Smooth muscle cell (in vitro differentiated cells): Measurements from ENCODE around the gene PITPNM3. TPM values are rescaled to one million over a fixed set of nuclear protein-coding genes. Genes with fewer than 3 reads are reported as not detected.

Experiments
- DNase-seq: peaks from one replicate; lab custom pipeline; 2025; ENCODE audit not compliant: unreplicated experiment; lab: John Stamatoyannopoulos, UW
- H2AFZ ChIP-seq: fragments of 200-600 bp; sonication (generic); 2 replicates; pipeline ENCODE4 v1.6.0; 2016; ENCODE audit warnings: antibody characterized with exemption, low read depth, mild to moderate bottlenecking
- H3F3A ChIP-seq: fragments of 200-600 bp; sonication (generic); 2 replicates; pipeline ENCODE4 v1.6.0; 2017; ENCODE audit warnings: antibody characterized with exemption, low read depth
- H3K27ac ChIP-seq: fragments of 200-600 bp; sonication (generic); 2 replicates; pipeline ENCODE4 v1.5.1; 2016; ENCODE audit warnings: low read depth, mild to moderate bottlenecking
- H3K27me3 ChIP-seq: fragments of 200-600 bp; sonication (generic); 2 replicates; pipeline ENCODE4 v1.6.1; 2016; ENCODE audit warnings: low read depth, mild to moderate bottlenecking
- H3K36me3 ChIP-seq: fragments of 200-600 bp; sonication (generic); 2 replicates; pipeline ENCODE4 v1.5.1; 2016; ENCODE audit warnings: low read depth
- H3K4me1 ChIP-seq: fragments of 200-600 bp; sonication (generic); 2 replicates; pipeline ENCODE4 v1.5.1; 2016; ENCODE audit warnings: low read depth
- H3K4me2 ChIP-seq: fragments of 200-600 bp; sonication (generic); 2 replicates; pipeline ENCODE4 v1.6.0; 2016; ENCODE audit warnings: mild to moderate bottlenecking
- H3K4me3 ChIP-seq: fragments of 200-600 bp; sonication (generic); 2 replicates; pipeline ENCODE4 v1.5.1; 2016; ENCODE audit warnings: mild to moderate bottlenecking
- H3K79me2 ChIP-seq: fragments of 200-600 bp; sonication (generic); 2 replicates; pipeline ENCODE4 v1.6.0; 2016; ENCODE audit warnings: low read depth, mild to moderate bottlenecking
- H3K9ac ChIP-seq: fragments of 200-600 bp; sonication (generic); 2 replicates; pipeline ENCODE4 v1.6.0; 2016; ENCODE audit warnings: low read depth
- H3K9me3 ChIP-seq: fragments of 200-600 bp; sonication (generic); replicated peaks from 2 replicates; pipeline ENCODE4 v1.5.1; 2016; ENCODE audit warnings: low read depth
- H4K20me1 ChIP-seq: fragments of 200-600 bp; sonication (generic); 2 replicates; pipeline ENCODE4 v1.6.0; 2016; ENCODE audit warnings: low read depth
- WGBS: methylation state at CpG from one replicate; pipeline ENCODE4 v1.1.7; 2016; ENCODE audit warnings: low lambda C conversion rate; 5-methylcytosine and 5-hydroxymethylcytosine counted together
- polyA plus RNA-seq: library from polyadenylated mRNA; unstranded; fragments of >200 nt; fragmentation: Nextera tagmentation; extraction: Ambion mirVana; gene quantifications from 2 replicates; pipeline ENCODE4 v1.2.1, GENCODE V29; 2016
- total RNA-seq: library from RNA; depleted of rRNA; stranded (reverse); fragments of >200 nt; gene quantifications from 2 replicates; pipeline ENCODE4 v1.2.3, GENCODE V29; 2014
- TF ChIP-seq, protein P1 (sequence below): fragments of 200-600 bp; sonication (generic); IDR thresholded peaks from 2 replicates; pipeline ENCODE4 v1.5.1; 2017; ENCODE audit warnings: borderline replicate concordance, mild to moderate bottlenecking, antibody characterized with exemption; ENCODE audit not compliant: insufficient read depth, poor library complexity, severe bottlenecking

PITPNM3 gene
- total and polyA plus RNA-seq, 2 experiments from 2014 or later = 2.4 to 2.6 TPM

DNA sequence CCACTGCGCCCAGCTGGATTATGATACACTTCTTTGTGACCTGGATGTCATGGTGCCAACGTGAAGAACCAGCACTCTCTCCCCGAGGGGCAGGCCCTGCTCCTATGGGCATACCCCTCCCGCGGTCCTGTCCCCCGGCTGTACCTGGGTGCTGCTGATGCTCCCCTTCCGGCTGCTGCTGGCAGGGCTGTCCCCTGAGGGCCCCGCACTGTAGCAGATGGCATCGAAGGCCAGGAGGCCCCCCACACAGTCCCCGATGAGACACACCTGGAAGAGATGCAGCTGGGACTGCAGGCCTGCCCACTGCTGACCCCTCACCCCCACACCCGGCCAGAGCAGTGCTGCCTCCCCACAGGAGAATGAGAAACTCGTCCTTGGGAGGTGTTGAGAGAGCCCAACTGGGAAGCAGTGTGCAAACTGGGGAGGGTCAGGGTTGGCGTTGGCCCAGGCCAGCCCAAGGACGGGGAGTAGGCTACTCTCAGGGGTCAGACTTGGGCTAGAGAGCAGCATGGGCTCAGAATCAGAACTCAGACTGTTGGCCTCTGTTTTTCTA, 78.4 kb downstream of the PITPNM3 start:
- no peak for DNase-seq
- 97% methylated on average over 14 of the region's 14 CpGs for WGBS

DNA sequence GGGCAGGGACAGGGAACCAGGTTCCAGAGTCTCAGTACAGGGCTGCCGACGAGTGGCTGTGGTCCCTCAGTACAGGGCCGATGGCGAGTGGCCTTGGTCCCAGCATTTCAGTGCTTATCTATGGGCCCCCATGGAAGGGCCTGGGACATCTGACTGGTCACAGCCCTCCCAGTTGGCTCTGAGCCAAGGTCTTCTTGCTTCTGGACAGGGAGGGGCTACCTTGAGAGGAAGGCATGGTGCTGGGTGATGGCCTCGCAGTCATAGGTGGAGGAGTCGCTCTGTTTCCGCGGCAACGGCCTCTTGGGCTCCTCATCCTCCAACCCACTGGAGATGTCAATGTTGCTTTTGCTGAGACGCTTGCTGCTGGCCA, 79.6 kb downstream of the PITPNM3 start:
- H4K20me1 ChIP-seq = no peaks in the 10 kb centered on the region
- no peaks in the 10 kb centered on the region for H3K9me3 ChIP-seq
- H2AFZ ChIP-seq = no peak overlapping the region
- 91% methylated on average over 10 of the region's 10 CpGs for WGBS
- H3F3A ChIP-seq = peaks cover 9% of the 10 kb centered on the region
- H3K4me1 ChIP-seq = peaks cover 35% of the 10 kb centered on the region
- TF ChIP-seq, protein P1, sequence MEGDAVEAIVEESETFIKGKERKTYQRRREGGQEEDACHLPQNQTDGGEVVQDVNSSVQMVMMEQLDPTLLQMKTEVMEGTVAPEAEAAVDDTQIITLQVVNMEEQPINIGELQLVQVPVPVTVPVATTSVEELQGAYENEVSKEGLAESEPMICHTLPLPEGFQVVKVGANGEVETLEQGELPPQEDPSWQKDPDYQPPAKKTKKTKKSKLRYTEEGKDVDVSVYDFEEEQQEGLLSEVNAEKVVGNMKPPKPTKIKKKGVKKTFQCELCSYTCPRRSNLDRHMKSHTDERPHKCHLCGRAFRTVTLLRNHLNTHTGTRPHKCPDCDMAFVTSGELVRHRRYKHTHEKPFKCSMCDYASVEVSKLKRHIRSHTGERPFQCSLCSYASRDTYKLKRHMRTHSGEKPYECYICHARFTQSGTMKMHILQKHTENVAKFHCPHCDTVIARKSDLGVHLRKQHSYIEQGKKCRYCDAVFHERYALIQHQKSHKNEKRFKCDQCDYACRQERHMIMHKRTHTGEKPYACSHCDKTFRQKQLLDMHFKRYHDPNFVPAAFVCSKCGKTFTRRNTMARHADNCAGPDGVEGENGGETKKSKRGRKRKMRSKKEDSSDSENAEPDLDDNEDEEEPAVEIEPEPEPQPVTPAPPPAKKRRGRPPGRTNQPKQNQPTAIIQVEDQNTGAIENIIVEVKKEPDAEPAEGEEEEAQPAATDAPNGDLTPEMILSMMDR = no peak
- H3K36me3 ChIP-seq = no peaks in the 10 kb centered on the region
- no peaks in the 10 kb centered on the region for H3K79me2 ChIP-seq
- no peak overlapping the region for H3K4me3 ChIP-seq
- H3K4me2 ChIP-seq = no peak overlapping the region
- H3K27me3 ChIP-seq = no peaks in the 10 kb centered on the region
- no peak overlapping the region for H3K9ac ChIP-seq
- DNase-seq = no peak
- no peak overlapping the region for H3K27ac ChIP-seq

More for the DNA sequence above, 78.4 kb downstream of the PITPNM3 start:
- Histone ChIP-seq H3F3A (peaks cover 9% of the 10 kb centered on the region), H3K9ac (no peak overlapping the region), H3K36me3 (no peaks in the 10 kb centered on the region), H3K27ac (no peak overlapping the region), H4K20me1 (no peaks in the 10 kb centered on the region), H2AFZ (no peak overlapping the region), H3K27me3 (no peaks in the 10 kb centered on the region), H3K4me2 (no peak overlapping the region), H3K4me1 (peaks cover 24% of the 10 kb centered on the region), H3K79me2 (no peaks in the 10 kb centered on the region), H3K4me3 (no peak overlapping the region), H3K9me3 (no peaks in the 10 kb centered on the region)
- TF ChIP-seq, protein P1 = no peak

DNA sequence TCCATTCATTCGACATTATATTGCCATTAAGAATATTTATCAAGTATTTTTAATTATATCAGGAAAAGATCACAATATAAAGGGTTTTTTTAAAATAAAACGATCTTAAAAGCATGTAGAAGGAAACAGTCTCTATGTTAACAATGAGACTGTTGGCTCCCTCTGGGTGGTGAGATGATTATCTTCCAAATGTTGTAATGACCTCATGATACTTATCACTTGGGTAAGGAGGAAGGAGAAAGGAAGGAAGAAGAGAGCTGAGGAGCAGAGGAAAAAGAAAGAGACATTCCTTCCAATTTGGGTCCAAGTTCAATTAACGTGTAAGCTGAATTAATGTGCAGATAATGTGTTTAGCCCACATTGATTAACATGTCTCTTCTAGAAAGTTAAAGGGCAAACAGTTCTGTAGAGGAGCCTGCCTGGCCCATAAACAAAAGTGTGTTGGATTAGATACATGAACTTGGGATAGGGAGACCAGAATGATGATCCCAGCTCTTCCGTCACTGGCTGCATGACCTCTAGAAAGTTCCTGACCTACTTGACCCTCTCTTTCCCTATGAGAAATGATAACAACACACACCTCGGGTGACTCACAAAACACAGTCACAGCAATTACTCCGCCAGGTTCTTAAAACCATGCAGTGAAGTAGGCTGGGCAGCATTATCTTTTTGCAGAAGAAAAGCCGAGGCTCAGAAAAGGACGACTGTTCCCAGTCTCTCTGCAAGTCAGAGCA, 80.1 kb downstream of the PITPNM3 start:
- H3K36me3 ChIP-seq = no peaks in the 10 kb centered on the region
- DNase-seq = no peak
- peaks cover 9% of the 10 kb centered on the region for H3F3A ChIP-seq
- 53% methylated on average over 8 of the region's 8 CpGs for WGBS
- H3K4me1 ChIP-seq = peaks cover 39% of the 10 kb centered on the region
- H3K9ac ChIP-seq = no peak overlapping the region
- H4K20me1 ChIP-seq = no peaks in the 10 kb centered on the region
- H3K79me2 ChIP-seq = no peaks in the 10 kb centered on the region
- H3K27me3 ChIP-seq = no peaks in the 10 kb centered on the region
- H3K4me3 ChIP-seq = no peak overlapping the region
- no peaks in the 10 kb centered on the region for H3K9me3 ChIP-seq
- no peak overlapping the region for H2AFZ ChIP-seq
- peak overlapping the region; percentile 36 for H3K27ac ChIP-seq
- no peak overlapping the region for H3K4me2 ChIP-seq
- TF ChIP-seq, protein P1 = no peak

DNA sequence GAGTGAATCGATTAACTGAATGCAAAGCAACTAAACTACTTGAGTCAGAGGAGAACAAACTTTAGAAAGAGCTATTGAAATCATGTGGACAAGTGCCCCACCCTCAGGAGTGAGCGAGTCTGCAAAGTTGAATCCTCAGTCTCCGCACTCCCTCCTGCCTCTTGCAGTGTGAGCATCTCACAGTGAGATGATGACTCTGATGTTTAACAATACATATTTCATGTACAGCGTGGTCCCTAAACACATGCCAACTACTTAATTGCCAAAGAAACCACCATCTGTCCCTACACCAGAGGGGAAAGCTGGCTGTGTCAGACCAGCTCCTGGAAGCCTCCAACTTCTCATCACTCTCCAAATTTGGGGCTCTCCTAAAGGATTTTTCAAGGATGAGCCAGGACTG, 80.9 kb downstream of the PITPNM3 start:
- Histone ChIP-seq H3K9ac (no peak overlapping the region), H3K4me2 (peak overlapping the region; percentile 2), H3K36me3 (no peaks in the 10 kb centered on the region), H3F3A (peaks cover 9% of the 10 kb centered on the region), H3K4me3 (no peak overlapping the region), H3K4me1 (peaks cover 37% of the 10 kb centered on the region), H4K20me1 (no peaks in the 10 kb centered on the region), H3K9me3 (no peaks in the 10 kb centered on the region), H3K27ac (peak overlapping the region; percentile 36), H3K27me3 (no peaks in the 10 kb centered on the region), H2AFZ (no peak overlapping the region), H3K79me2 (no peaks in the 10 kb centered on the region)
- WGBS = 66% methylated on average over 4 of the region's 4 CpGs
- TF ChIP-seq, protein P1 = no peak
- DNase-seq = no peak
